ENCODE results near the gene GLP1R.
A peak's percentile ranks its signal among the peaks of the same experiment; 100 is the strongest.

The GLP1R gene

GRCh38 chr6:39107641-39108040 is 59.1 kb downstream of the GLP1R start:
- TF ChIP-seq CTCF (IDR thresholded peaks at IDR 0.05; ENCODE audit: borderline replicate concordance, insufficient read depth, low read depth, low read length): no peak
- no peak overlapping the region for H3K4me3 ChIP-seq (ENCODE audit: low read depth, low read length)

GRCh38 chr6:39108041-39108839 is 59.7 kb downstream of the GLP1R start:
- TF ChIP-seq CTCF (IDR thresholded peaks at IDR 0.05; ENCODE audit: borderline replicate concordance, insufficient read depth, low read depth, low read length): no peak
- no peak overlapping the region for H3K4me3 ChIP-seq (ENCODE audit: low read depth, low read length)

- no peak for TF ChIP-seq CTCF (IDR thresholded peaks at IDR 0.05; ENCODE audit: borderline replicate concordance, insufficient read depth, low read depth, low read length)
- H3K4me3 ChIP-seq (ENCODE audit: low read depth, low read length): no peak overlapping the region
Measured at GRCh38 chr6:39111280-39111679, 62.7 kb downstream of the GLP1R start.

- TF ChIP-seq CTCF (IDR thresholded peaks at IDR 0.05; ENCODE audit: borderline replicate concordance, insufficient read depth, low read depth, low read length): no peak
- no peak overlapping the region for H3K4me3 ChIP-seq (ENCODE audit: low read depth, low read length)
Measured at GRCh38 chr6:39113788-39114187, 65.2 kb downstream of the GLP1R start.

- TF ChIP-seq CTCF (IDR thresholded peaks at IDR 0.05; ENCODE audit: borderline replicate concordance, insufficient read depth, low read depth, low read length): no peak
- peak overlapping the region; percentile 65 for H3K4me3 ChIP-seq (ENCODE audit: low read depth, low read length)
Measured at GRCh38 chr6:39114388-39114703, 65.8 kb downstream of the GLP1R start.

- peak within 1 kb of the TSS; percentile 65 for H3K4me3 ChIP-seq (ENCODE audit: low read depth, low read length)
- no peak for TF ChIP-seq CTCF (IDR thresholded peaks at IDR 0.05; ENCODE audit: borderline replicate concordance, insufficient read depth, low read depth, low read length)
Measured at GRCh38 chr6:39114704-39115599, 66.4 kb downstream of the GLP1R start, which contains the start of gene SAYSD1. Gene SAYSD1, minus strand, starts transcription at chr6:39115186. Its CDS starts 97 bp downstream, at chr6:39115089.

All from GM12875 (cell line).